HepG2 (cell line): ENCODE measurements around the gene DPAGT1. TPM values are rescaled to one million over a fixed set of nuclear protein-coding genes. Genes with fewer than 3 reads are reported as not detected.

Experiments used
- CSRNP2 ChIP-seq: sonication (generic); formaldehyde crosslinking; conservative IDR thresholded peaks from 2 replicates; pipeline ENCODE4 v1.8.0; 2022; ENCODE audit warnings: low read depth, missing genetic modification reagents
- HMGA1 ChIP-seq: sonication (generic); formaldehyde crosslinking; conservative IDR thresholded peaks from 2 replicates; pipeline ENCODE4 v1.4.0; 2020; ENCODE audit warnings: missing genetic modification reagents
- ISL2 ChIP-seq: sonication (generic); formaldehyde crosslinking; IDR thresholded peaks from 2 replicates; pipeline ENCODE4 v1.5.0; 2020; ENCODE audit warnings: missing genetic modification reagents
- KDM1A ChIP-seq: IDR thresholded peaks from 2 replicates; pipeline ENCODE4 v1.6.1; 2016; ENCODE audit warnings: missing compliant biosample characterization
- KLF16 ChIP-seq, 2 experiments: sonication (generic) in 1 of 2; formaldehyde crosslinking in 1 of 2; IDR thresholded peaks; 2 replicates each; pipeline versions ENCODE4 v1.6.1 to v1.8.0; 2016 to 2023; ENCODE audit warnings: missing genetic modification reagents in 2 of 2, missing compliant biosample characterization in 1 of 2
- LBX2 ChIP-seq: sonication (generic); formaldehyde crosslinking; IDR thresholded peaks from 2 replicates; pipeline ENCODE4 v1.5.0; 2020; ENCODE audit warnings: missing genetic modification reagents, mild to moderate bottlenecking, borderline replicate concordance
- MAFF ChIP-seq: IDR thresholded peaks from 2 replicates; pipeline ENCODE4 v1.6.1; 2011; ENCODE audit warnings: low read depth, low read length, improper control_type of control experiment
- MEF2D ChIP-seq: sonication (generic); formaldehyde crosslinking; IDR thresholded peaks from 2 replicates; pipeline ENCODE4 v1.5.1; 2020; ENCODE audit warnings: mild to moderate bottlenecking, missing genetic modification reagents
- MEIS2 ChIP-seq: sonication (generic); formaldehyde crosslinking; IDR thresholded peaks from 2 replicates; pipeline ENCODE4 v1.9.0; 2021; ENCODE audit warnings: mild to moderate bottlenecking, missing genetic modification reagents
- NR2F2 ChIP-seq: IDR thresholded peaks from 2 replicates; pipeline ENCODE4 v1.6.1; 2012; ENCODE audit warnings: low read depth, inconsistent platforms, borderline replicate concordance
- RBAK ChIP-seq: sonication (generic); formaldehyde crosslinking; IDR thresholded peaks from 2 replicates; pipeline ENCODE4 v1.5.1; 2020; ENCODE audit warnings: mild to moderate bottlenecking, missing genetic modification reagents
- SIX1 ChIP-seq: sonication (generic); formaldehyde crosslinking; IDR thresholded peaks from 2 replicates; pipeline ENCODE4 v1.4.0; 2020; ENCODE audit warnings: missing genetic modification reagents, borderline replicate concordance
- SMAD3 ChIP-seq: sonication (generic); formaldehyde crosslinking; IDR thresholded peaks from 2 replicates; pipeline ENCODE4 v1.4.0; 2020; ENCODE audit warnings: missing genetic modification reagents
- THAP8 ChIP-seq: sonication (generic); formaldehyde crosslinking; IDR thresholded peaks from 2 replicates; pipeline ENCODE4 v1.5.1; 2020; ENCODE audit warnings: missing genetic modification reagents, mild to moderate bottlenecking, borderline replicate concordance
- ZFP82 ChIP-seq: sonication (generic); formaldehyde crosslinking; IDR thresholded peaks from 2 replicates; pipeline ENCODE4 v1.5.1; 2020; ENCODE audit warnings: mild to moderate bottlenecking, missing genetic modification reagents, borderline replicate concordance
- ZMAT3 ChIP-seq: sonication (generic); formaldehyde crosslinking; conservative IDR thresholded peaks from 2 replicates; pipeline ENCODE4 v1.7.0; 2021; ENCODE audit warnings: missing genetic modification reagents
- ZNF138 ChIP-seq: sonication (generic); formaldehyde crosslinking; IDR thresholded peaks from 2 replicates; pipeline ENCODE4 v1.5.0; 2020; ENCODE audit warnings: mild to moderate bottlenecking, low read depth, missing genetic modification reagents
- ZNF230 ChIP-seq: sonication (generic); formaldehyde crosslinking; IDR thresholded peaks from 2 replicates; pipeline ENCODE4 v1.4.0; 2020; ENCODE audit warnings: mild to moderate bottlenecking, missing genetic modification reagents
- ZNF430 ChIP-seq: sonication (generic); formaldehyde crosslinking; IDR thresholded peaks from 2 replicates; pipeline ENCODE4 v1.9.0; 2021; ENCODE audit warnings: mild to moderate bottlenecking, missing genetic modification reagents
- ZNF609 ChIP-seq: sonication (generic); formaldehyde crosslinking; IDR thresholded peaks from 2 replicates; pipeline ENCODE4 v1.4.0; 2020; ENCODE audit warnings: mild to moderate bottlenecking, missing genetic modification reagents, borderline replicate concordance
- ZNF619 ChIP-seq: sonication (generic); formaldehyde crosslinking; IDR thresholded peaks from 2 replicates; pipeline ENCODE4 v1.4.0; 2020; ENCODE audit warnings: mild to moderate bottlenecking, missing genetic modification reagents
- ZNF672 ChIP-seq: sonication (generic); formaldehyde crosslinking; IDR thresholded peaks from 2 replicates; pipeline ENCODE4 v1.8.1; 2022; ENCODE audit warnings: missing genetic modification reagents
- ZNF788 ChIP-seq: sonication (generic); formaldehyde crosslinking; IDR thresholded peaks from 2 replicates; pipeline ENCODE4 v1.5.0; 2020; ENCODE audit warnings: mild to moderate bottlenecking, missing genetic modification reagents, borderline replicate concordance
- polyA plus RNA-seq, 8 experiments: library from polyadenylated mRNA; depleted of rRNA in 3 of 8; stranded (reverse) in 7 of 8; unstranded in 1 of 8; fragments of >200 nt; fragmentation: Illumina TruSeq in 4 of 8; extraction: Trizol in 4 of 8; gene quantifications; 2 replicates each; pipeline versions ENCODE4 v1.2.1 to v1.2.3, GENCODE V29; 2011 to 2016; ENCODE audit warnings: low read depth in 4 of 8, missing spikeins in 1 of 8, mixed read lengths in 1 of 8; ENCODE audit not compliant: insufficient read depth in 1 of 8
- total RNA-seq, 5 experiments: library from RNA; depleted of rRNA; stranded (reverse); fragments of >200 nt; fragmentation: Illumina TruSeq; extraction: Trizol; gene quantifications; 2 replicates each; pipeline ENCODE4 v1.2.3, GENCODE V29; 2016; ENCODE audit warnings: low read depth in 1 of 5

The DPAGT1 gene
- total and polyA plus RNA-seq, 2 of the 13 experiments (the other 11 are each of a cell fraction or from before 2014, with no cell fraction given) = 37.6 to 70.7 TPM

- no peak for TF ChIP-seq ZNF609 (CRISPR knock-in tag)
- TF ChIP-seq CSRNP2 = no peak
- no peak for TF ChIP-seq ZNF430
- TF ChIP-seq THAP8 (CRISPR knock-in tag) = no peak
- no peak for TF ChIP-seq ZNF672
- TF ChIP-seq MEIS2 (CRISPR knock-in tag) = no peak
- no peak for TF ChIP-seq ZNF619 (CRISPR knock-in tag)
- TF ChIP-seq LBX2 (CRISPR knock-in tag) = no peak
- TF ChIP-seq KDM1A (CRISPR knock-in tag) = no peak
- peak in 1 of 2 experiments; percentile 56; a peak in 1 of 4 replicates for TF ChIP-seq KLF16 (CRISPR knock-in tag; IDR thresholded peaks at IDR 0.05)
- TF ChIP-seq MEF2D (CRISPR knock-in tag) = no peak
- TF ChIP-seq HMGA1 (CRISPR knock-in tag) = no peak
- TF ChIP-seq SMAD3 (CRISPR knock-in tag) = no peak
- no peak; the same call in 1 of the 2 replicates for TF ChIP-seq ZNF788 (CRISPR knock-in tag)
- TF ChIP-seq MAFF = no peak
- no peak for TF ChIP-seq ZFP82
- TF ChIP-seq ISL2 (CRISPR knock-in tag) = peak; percentile 30; the same call in 1 of the 2 replicates
- 0 out of 2 replicates have a peak, but pooled peaks have one; percentile 30 for TF ChIP-seq ZNF138 (CRISPR knock-in tag)
- no peak for TF ChIP-seq SIX1 (CRISPR knock-in tag)
- TF ChIP-seq NR2F2 = no peak
- no peak for TF ChIP-seq RBAK (CRISPR knock-in tag)
- no peak for TF ChIP-seq ZNF230 (CRISPR knock-in tag)
- TF ChIP-seq ZMAT3 (CRISPR knock-in tag) = peak; percentile 43
These were observed 5.2 kb upstream of the DPAGT1 start, which contains the start of gene C2CD2L (continued) for GRCh38 chr11:119106564-119107537.
